Hepatocyte (in vitro differentiated cells): Measurements from ENCODE around the gene WASF2.

Experiments used
- EZH2 ChIP-seq: fragments of 200-600 bp; sonication (generic); IDR thresholded peaks from 2 replicates; pipeline ENCODE4 v1.6.1; 2016; ENCODE audit warnings: antibody characterized with exemption, mild to moderate bottlenecking, borderline replicate concordance
- TF ChIP-seq, protein P1 (sequence below): fragments of 200-600 bp; sonication (generic); IDR thresholded peaks from 2 replicates; pipeline ENCODE4 v1.5.1; 2016; ENCODE audit warnings: antibody characterized with exemption, mild to moderate bottlenecking; ENCODE audit not compliant: poor library complexity

DNA sequence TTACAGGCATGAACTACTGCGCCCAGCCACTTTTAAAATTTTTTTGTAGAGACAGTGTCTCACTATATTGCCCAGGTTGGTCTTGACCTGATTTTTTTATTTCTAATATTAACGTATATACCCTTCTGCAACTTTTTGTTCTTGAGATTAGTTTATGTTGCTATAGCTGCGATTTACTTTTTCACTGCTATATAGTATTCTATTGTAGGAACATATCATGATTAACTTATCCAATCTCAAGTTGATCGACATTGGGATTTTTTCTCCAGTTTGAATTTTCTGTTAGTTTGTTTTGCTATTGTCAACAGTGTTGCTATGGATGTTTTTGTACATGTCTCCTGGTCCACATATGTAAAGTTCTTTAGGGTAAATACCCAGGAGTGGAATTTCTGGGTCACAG, 35.4 kb downstream of the WASF2 start:
- TF ChIP-seq, protein P1, sequence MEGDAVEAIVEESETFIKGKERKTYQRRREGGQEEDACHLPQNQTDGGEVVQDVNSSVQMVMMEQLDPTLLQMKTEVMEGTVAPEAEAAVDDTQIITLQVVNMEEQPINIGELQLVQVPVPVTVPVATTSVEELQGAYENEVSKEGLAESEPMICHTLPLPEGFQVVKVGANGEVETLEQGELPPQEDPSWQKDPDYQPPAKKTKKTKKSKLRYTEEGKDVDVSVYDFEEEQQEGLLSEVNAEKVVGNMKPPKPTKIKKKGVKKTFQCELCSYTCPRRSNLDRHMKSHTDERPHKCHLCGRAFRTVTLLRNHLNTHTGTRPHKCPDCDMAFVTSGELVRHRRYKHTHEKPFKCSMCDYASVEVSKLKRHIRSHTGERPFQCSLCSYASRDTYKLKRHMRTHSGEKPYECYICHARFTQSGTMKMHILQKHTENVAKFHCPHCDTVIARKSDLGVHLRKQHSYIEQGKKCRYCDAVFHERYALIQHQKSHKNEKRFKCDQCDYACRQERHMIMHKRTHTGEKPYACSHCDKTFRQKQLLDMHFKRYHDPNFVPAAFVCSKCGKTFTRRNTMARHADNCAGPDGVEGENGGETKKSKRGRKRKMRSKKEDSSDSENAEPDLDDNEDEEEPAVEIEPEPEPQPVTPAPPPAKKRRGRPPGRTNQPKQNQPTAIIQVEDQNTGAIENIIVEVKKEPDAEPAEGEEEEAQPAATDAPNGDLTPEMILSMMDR: no peak
- TF ChIP-seq EZH2: no peak
